Stimulated activated CD4-positive, alpha-beta T cell treated with anti-CD3 and anti-CD28 coated beads, Interleukin-4, amount 100 ng/mL, for 1 hour (primary cell): ENCODE results near the gene CAPZA1.

ENCODE experiments used
- DNase-seq: peaks from one replicate; pipeline ENCODE4 v3.0.0-alpha.2; 2020

The CAPZA1 gene

GRCh38 chr1:112702420-112703261 lies 83.0 kb downstream of the CAPZA1 start:
- DNase-seq, result no peak

GRCh38 chr1:112703706-112704105 lies 84.1 kb downstream of the CAPZA1 start:
- no peak for DNase-seq

GRCh38 chr1:112704391-112704933 lies 84.8 kb downstream of the CAPZA1 start:
- DNase-seq, result no peak

- DNase-seq, result no peak
These were observed 85.4 kb downstream of the CAPZA1 start for GRCh38 chr1:112704934-112705627.

- DNase-seq, result peak; percentile 35
These were observed 87.0 kb downstream of the CAPZA1 start, which contains the start of gene RHOC for GRCh38 chr1:112706505-112707220. Gene RHOC (minus strand): TSS chr1:112707127. CDS start chr1:112703799, 3,328 bp downstream.

GRCh38 chr1:112707221-112708001 lies 87.8 kb downstream of the CAPZA1 start:
- DNase-seq, result peak; percentile 63

GRCh38 chr1:112708002-112708448 lies 88.4 kb downstream of the CAPZA1 start:
- no peak for DNase-seq

- no peak for DNase-seq
These were observed 88.9 kb downstream of the CAPZA1 start for GRCh38 chr1:112708489-112708888.

- no peak for DNase-seq
These were observed 90.5 kb downstream of the CAPZA1 start for GRCh38 chr1:112710159-112710558.

- no peak for DNase-seq
These were observed 91.0 kb downstream of the CAPZA1 start for GRCh38 chr1:112710586-112710985.

GRCh38 chr1:112711041-112711440 lies 91.4 kb downstream of the CAPZA1 start:
- no peak for DNase-seq

- no peak for DNase-seq
These were observed 92.0 kb downstream of the CAPZA1 start for GRCh38 chr1:112711670-112712069.

GRCh38 chr1:112712191-112712590 lies 92.6 kb downstream of the CAPZA1 start:
- no peak for DNase-seq

GRCh38 chr1:112712701-112713128 lies 93.1 kb downstream of the CAPZA1 start:
- DNase-seq, result no peak

GRCh38 chr1:112713466-112714312 lies 94.1 kb downstream of the CAPZA1 start:
- no peak for DNase-seq

GRCh38 chr1:112714313-112715263 lies 95.0 kb downstream of the CAPZA1 start:
- DNase-seq, result peak; percentile 19

- peak; percentile 92 for DNase-seq
These were observed 95.8 kb downstream of the CAPZA1 start, which contains the start of gene PPM1J for GRCh38 chr1:112715264-112716053. Gene PPM1J (minus strand): TSS chr1:112715332. CDS start chr1:112715301, 31 bp downstream.

GRCh38 chr1:112716133-112716720 lies 96.6 kb downstream of the CAPZA1 start:
- peak; percentile 79 for DNase-seq
